Fibroblast of villous mesenchyme (primary cell): ENCODE results near the gene FAM228A. TPM values are rescaled to one million over a fixed set of nuclear protein-coding genes. Genes with fewer than 3 reads are reported as not detected.
"Not testable (repeated sequence)": the region's sequence is repeated elsewhere in the genome, so short reads cannot be mapped to it uniquely, and the experiment has no call there.

Experiments used
- DNase-seq: peaks from one replicate; pipeline ENCODE4 v3.0.0-alpha.2; 2010; ENCODE audit warnings: low read depth
- H3K4me3 ChIP-seq: 2 replicates; pipeline ENCODE4 v1.5.1; 2011; ENCODE audit warnings: low read depth, mild to moderate bottlenecking, low read length
- CTCF ChIP-seq: IDR thresholded peaks from 2 replicates; pipeline ENCODE4 v1.5.1; 2012; ENCODE audit warnings: low read depth, mild to moderate bottlenecking, low read length; ENCODE audit not compliant: insufficient read depth
- total RNA-seq: library from RNA; depleted of rRNA; stranded (reverse); fragments of >200 nt; gene quantifications from 2 replicates; pipeline ENCODE4 v1.2.3, GENCODE V29; 2012

Gene FAM228A
- total RNA-seq, 1 donor = 0.43 TPM

GRCh38 chr2:24183366-24184069 lies 8.7 kb downstream of the FAM228A start:
- DNase-seq = peak; percentile 8
- no peak for TF ChIP-seq CTCF

GRCh38 chr2:24189551-24189950 lies 14.7 kb downstream of the FAM228A start:
- no peak for DNase-seq
- no peak for TF ChIP-seq CTCF
- H3K4me3 ChIP-seq = no peak overlapping the region

More at GRCh38 chr2:24183366-24184069, 8.7 kb downstream of the FAM228A start:
- H3K4me3 ChIP-seq = no peak overlapping the region

GRCh38 chr2:24190503-24190902 lies 15.7 kb downstream of the FAM228A start:
- TF ChIP-seq CTCF = no peak
- DNase-seq = no peak
- H3K4me3 ChIP-seq = no peak overlapping the region

- no peak overlapping the region for H3K4me3 ChIP-seq
- no peak for TF ChIP-seq CTCF
- no peak for DNase-seq
Measured at GRCh38 chr2:24191156-24191555, 16.3 kb downstream of the FAM228A start.

GRCh38 chr2:24191848-24192247 lies 17.0 kb downstream of the FAM228A start:
- TF ChIP-seq CTCF = no peak

GRCh38 chr2:24197213-24197612 lies 22.4 kb downstream of the FAM228A start:
- not testable (repeated sequence) for DNase-seq, H3K4me3 ChIP-seq

More at GRCh38 chr2:24191848-24192247, 17.0 kb downstream of the FAM228A start:
- no peak for DNase-seq
- H3K4me3 ChIP-seq = no peak overlapping the region

GRCh38 chr2:24199968-24200590 lies 25.2 kb downstream of the FAM228A start:
- no peak for TF ChIP-seq CTCF
- no peak overlapping the region for H3K4me3 ChIP-seq
- no peak for DNase-seq
